ENCODE results near the gene CXXC1.

GRCh38 chr18:50287028-50287440 is 458 bp downstream of the CXXC1 start:
- TF ChIP-seq EZH2phosphoT487 (conservative IDR thresholded peaks at IDR 0.05; ENCODE audit: low read length) (no peak), CTCF (IDR thresholded peaks at IDR 0.05; ENCODE audit: insufficient read depth, low read length, poor library complexity, severe bottlenecking) (no peak)

Data from SU-DHL-6 (cell line).